SK-N-SH treated with all-trans-retinoic acid at 6 μM for 48 hours (cell line): ENCODE results near the gene PBX1.

Experiments
- ESRRG ChIP-seq: fragments of 250-450 bp; sonication (Bioruptor Pico); IDR thresholded peaks from 2 replicates; pipeline ENCODE4 v1.6.1; 2021; ENCODE audit warnings: mild to moderate bottlenecking
- TSHZ2 ChIP-seq: fragments of 250-450 bp; sonication (Bioruptor Pico); IDR thresholded peaks from 2 replicates; pipeline ENCODE4 v1.5.0; 2020; ENCODE audit warnings: mild to moderate bottlenecking, moderate library complexity
- ZNF565 ChIP-seq: fragments of 450-650 bp; formaldehyde crosslinking; conservative IDR thresholded peaks from 2 replicates; pipeline ENCODE4 v1.5.0; 2020; ENCODE audit warnings: low read depth, mild to moderate bottlenecking, moderate library complexity

- TF ChIP-seq ZNF565: no peak
- no peak for TF ChIP-seq TSHZ2 (CRISPR knock-in tag)
- no peak for TF ChIP-seq ESRRG (CRISPR knock-in tag)
Observed at GRCh38 chr1:164760569-164760968, 201.6 kb downstream of the PBX1 start.
